Activated T-cell treated with anti-CD3 and anti-CD28 coated beads, Interleukin-2, amount 50 U/mL, for 72 hours (primary cell): Measurements from ENCODE around the gene CCR5. TPM values are rescaled to one million over a fixed set of nuclear protein-coding genes. Genes with fewer than 3 reads are reported as not detected.
"Not testable (repeated sequence)": the region's sequence is repeated elsewhere in the genome, so short reads cannot be mapped to it uniquely, and the experiment has no call there.

Experiments
- ATAC-seq, 2 donors: fragments of 150-1000 bp; cut with Tn5 transposase; replicated peaks in 1 of 2; 2 replicates each; pipeline ENCODE4 v1.10.0; 2021; ENCODE audit warnings: moderate library complexity in 2 of 2, mild to moderate bottlenecking in 1 of 2
- DNase-seq, 2 donors: peaks; one replicate each; pipeline ENCODE4 v3.0.0; 2021 to 2022; ENCODE audit warnings: mixed read lengths in 1 of 2
- H3K27ac Mint-ChIP-seq: one replicate; pipeline ENCODE4 v1.8.0; 2022; ENCODE audit warnings: mild to moderate bottlenecking, moderate library complexity, mixed read lengths
- H3K27me3 Mint-ChIP-seq: one replicate; pipeline ENCODE4 v1.8.0; 2022; ENCODE audit warnings: low read depth, mixed read lengths
- H3K36me3 Mint-ChIP-seq, 2 donors: one replicate each; pipeline ENCODE4 v1.8.0; 2022; ENCODE audit warnings: mixed read lengths in 2 of 2, mild to moderate bottlenecking in 1 of 2; ENCODE audit not compliant: insufficient read depth in 2 of 2
- H3K4me1 Mint-ChIP-seq: one replicate; pipeline ENCODE4 v1.8.0; 2022; ENCODE audit warnings: low read depth, mixed read lengths
- H3K4me3 Mint-ChIP-seq, 2 donors: one replicate each; pipeline ENCODE4 v1.8.0; 2022; ENCODE audit warnings: mild to moderate bottlenecking in 2 of 2, mixed read lengths in 2 of 2, moderate library complexity in 2 of 2
- H3K9me3 Mint-ChIP-seq, 2 donors: one replicate each; pipeline ENCODE4 v1.8.0; 2022; ENCODE audit warnings: mixed read lengths in 2 of 2
- total RNA-seq, 2 donors: library from RNA; stranded (reverse); gene quantifications; one replicate each; pipeline ENCODE4 v1.2.3, GENCODE V29; 2022

Gene CCR5
- total RNA-seq: 1 to 10 TPM in 1 of 2 donors, under 1 TPM in 1; 0.29 to 1.4 TPM

GRCh38 chr3:46370839-46371518, at the start of gene CCR5:
Gene CCR5, plus strand, starts transcription at chr3:46370946. Its CDS starts 1,957 bp downstream, at chr3:46372903.
- Mint-ChIP-seq H3K36me3 (no peaks in the 10 kb centered on the region), H3K9me3 (no peaks in the 10 kb centered on the region), H3K27me3 (peaks cover 66% of the 10 kb centered on the region), H3K4me1 (peaks cover 55% of the 10 kb centered on the region), H3K4me3 (peak within 1 kb of the TSS; percentile 50 to 73), H3K27ac (peak within 1 kb of the TSS; percentile 93)
- DNase-seq: peak; percentile 42 to 49
- peak; percentile 43 to 47 for ATAC-seq

GRCh38 chr3:46321461-46322104, 49.2 kb upstream of the CCR5 start:
- Mint-ChIP-seq H3K27me3 (peaks cover 55% of the 10 kb centered on the region), H3K27ac (no peak overlapping the region), H3K36me3 (peaks cover 5 to 6% of the 10 kb centered on the region in 2 donors), H3K9me3 (peaks cover 2 to 6% of the 10 kb centered on the region in 2 donors), H3K4me3 (no peak overlapping the region), H3K4me1 (no peaks in the 10 kb centered on the region)
- ATAC-seq: no peak
- DNase-seq: no peak

- Mint-ChIP-seq H3K4me3 (no peak overlapping the region), H3K4me1 (no peaks in the 10 kb centered on the region), H3K36me3 (peaks cover 0 to 4% of the 10 kb centered on the region in 2 donors), H3K27me3 (peaks cover 36% of the 10 kb centered on the region), H3K27ac (no peak overlapping the region), H3K9me3 (peaks cover 0 to 3% of the 10 kb centered on the region in 2 donors)
- ATAC-seq (no peak), DNase-seq (no peak)
Observed at GRCh38 chr3:46324036-46324435, 46.7 kb upstream of the CCR5 start.

- H3K27ac Mint-ChIP-seq: no peak overlapping the region
- H3K4me1 Mint-ChIP-seq: no peaks in the 10 kb centered on the region
- no peak overlapping the region for H3K4me3 Mint-ChIP-seq
- peaks cover 34% of the 10 kb centered on the region for H3K27me3 Mint-ChIP-seq
- ATAC-seq: no peak
- H3K36me3 Mint-ChIP-seq: peaks cover 0 to 4% of the 10 kb centered on the region in 2 donors
- DNase-seq: no peak
- peaks cover 0 to 2% of the 10 kb centered on the region in 2 donors for H3K9me3 Mint-ChIP-seq
Observed at GRCh38 chr3:46325645-46326300, 45.0 kb upstream of the CCR5 start.

GRCh38 chr3:46330676-46331075, 40.1 kb upstream of the CCR5 start:
- ATAC-seq, H3K9me3 Mint-ChIP-seq, H3K4me3 Mint-ChIP-seq, H3K36me3 Mint-ChIP-seq, H3K4me1 Mint-ChIP-seq, H3K27ac Mint-ChIP-seq, DNase-seq: not testable (repeated sequence)
- peaks cover 33% of the 10 kb centered on the region for H3K27me3 Mint-ChIP-seq

- Mint-ChIP-seq H3K4me3 (no peak overlapping the region), H3K36me3 (peaks cover 13 to 14% of the 10 kb centered on the region in 2 donors), H3K27me3 (peaks cover 43% of the 10 kb centered on the region), H3K27ac (peak overlapping the region; percentile 27), H3K9me3 (peaks cover 9 to 11% of the 10 kb centered on the region in 2 donors), H3K4me1 (peaks cover 18% of the 10 kb centered on the region)
- ATAC-seq (peak; percentile 98 to 100), DNase-seq (peak; percentile 17 to 48)
Observed at GRCh38 chr3:46334741-46335478, 35.8 kb upstream of the CCR5 start.

- peaks cover 13 to 14% of the 10 kb centered on the region in 2 donors for H3K9me3 Mint-ChIP-seq
- peaks cover 47% of the 10 kb centered on the region for H3K27me3 Mint-ChIP-seq
- peaks cover 16 to 17% of the 10 kb centered on the region in 2 donors for H3K36me3 Mint-ChIP-seq
Observed at GRCh38 chr3:46335541-46335940, 35.2 kb upstream of the CCR5 start.

GRCh38 chr3:46337911-46338310, 32.8 kb upstream of the CCR5 start:
- peaks cover 13 to 17% of the 10 kb centered on the region in 2 donors for H3K36me3 Mint-ChIP-seq
- H3K27ac Mint-ChIP-seq: no peak overlapping the region
- no peak for DNase-seq
- no peak overlapping the region for H3K4me3 Mint-ChIP-seq
- H3K9me3 Mint-ChIP-seq: peaks cover 13 to 14% of the 10 kb centered on the region in 2 donors
- peaks cover 18% of the 10 kb centered on the region for H3K4me1 Mint-ChIP-seq
- peaks cover 24% of the 10 kb centered on the region for H3K27me3 Mint-ChIP-seq
- peak in 1 of 2 donors; percentile 60 for ATAC-seq

More at GRCh38 chr3:46335541-46335940, 35.2 kb upstream of the CCR5 start:
- H3K27ac Mint-ChIP-seq: peak overlapping the region; percentile 27
- no peak for ATAC-seq
- H3K4me3 Mint-ChIP-seq: no peak overlapping the region
- DNase-seq: no peak
- peaks cover 18% of the 10 kb centered on the region for H3K4me1 Mint-ChIP-seq

GRCh38 chr3:46338840-46339239, 31.9 kb upstream of the CCR5 start:
- Mint-ChIP-seq H3K36me3 (peaks cover 13 to 17% of the 10 kb centered on the region in 2 donors), H3K4me3 (no peak overlapping the region), H3K27ac (no peak overlapping the region), H3K27me3 (peaks cover 15% of the 10 kb centered on the region), H3K9me3 (peaks cover 13 to 14% of the 10 kb centered on the region in 2 donors), H3K4me1 (peaks cover 18% of the 10 kb centered on the region)
- no peak for ATAC-seq
- DNase-seq: no peak

GRCh38 chr3:46344476-46344875, 26.3 kb upstream of the CCR5 start:
- ATAC-seq: no peak
- Mint-ChIP-seq H3K4me3 (no peak overlapping the region), H3K36me3 (peaks cover 15 to 18% of the 10 kb centered on the region in 2 donors), H3K27ac (no peak overlapping the region), H3K9me3 (peaks cover 12% of the 10 kb centered on the region in 2 donors), H3K4me1 (peaks cover 10% of the 10 kb centered on the region), H3K27me3 (peaks cover 24% of the 10 kb centered on the region)
- DNase-seq: no peak

GRCh38 chr3:46348823-46349482, 21.8 kb upstream of the CCR5 start:
- ATAC-seq (no peak), DNase-seq (no peak)
- Mint-ChIP-seq H3K27me3 (peaks cover 52% of the 10 kb centered on the region), H3K36me3 (peaks cover 9% of the 10 kb centered on the region in 2 donors), H3K27ac (peak overlapping the region; percentile 76), H3K4me3 (peak overlapping the region in 1 of 2 donors; percentile 73), H3K9me3 (peaks cover 4% of the 10 kb centered on the region in 2 donors), H3K4me1 (peaks cover 42% of the 10 kb centered on the region)
